HG02623 (cell line): ENCODE data around the gene TMTC4.

Experiments
- ATAC-seq: cut with Tn5 transposase; IDR thresholded peaks from one replicate; pipeline ENCODE4 v1.9.1; 2021; ENCODE audit warnings: moderate library complexity; ENCODE audit not compliant: unreplicated experiment

TMTC4 gene

DNA sequence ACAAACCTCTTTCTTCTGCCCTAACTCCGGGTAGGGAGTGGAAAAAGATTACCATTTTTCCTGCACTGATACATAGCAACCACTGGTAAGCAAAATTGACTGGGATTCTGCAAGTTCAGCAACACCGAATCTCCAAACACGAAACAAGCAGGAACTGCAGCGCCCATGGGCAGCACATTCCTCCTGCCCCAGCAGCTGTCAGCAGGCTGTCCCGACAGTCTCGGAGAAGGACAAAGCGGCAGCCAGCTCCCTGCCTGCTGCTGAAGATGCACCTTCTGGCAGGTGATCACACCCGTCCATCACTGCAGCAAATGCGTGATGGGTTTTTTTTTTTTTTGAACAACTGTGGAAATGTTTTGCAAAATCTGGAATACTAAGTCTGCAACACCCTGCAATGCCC, 6.7 kb downstream of the TMTC4 start:
- ATAC-seq: no peak

GRCh38 chr13:100666124-100666523, 8.5 kb downstream of the TMTC4 start:
- no peak for ATAC-seq

DNA sequence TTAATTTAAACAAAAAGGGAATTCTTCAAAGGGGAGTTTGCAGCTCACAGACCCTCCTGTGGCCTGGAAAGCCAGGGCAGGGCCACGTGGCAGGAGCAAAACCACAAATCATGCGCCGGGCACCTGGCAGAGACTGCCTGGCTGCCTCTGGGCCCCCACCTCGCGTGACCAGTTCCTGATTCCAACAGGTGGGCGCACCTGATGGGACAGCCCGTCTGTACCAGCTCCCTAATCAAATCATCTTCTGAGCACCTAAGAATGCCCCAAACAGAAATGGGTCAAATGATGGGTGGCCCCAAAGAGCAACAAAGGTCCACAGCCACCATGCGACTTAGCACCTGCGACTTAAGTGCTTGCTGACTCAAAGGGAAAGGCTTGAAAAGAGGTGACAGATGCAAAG, 9.2 kb downstream of the TMTC4 start:
- ATAC-seq: no peak

- no peak for ATAC-seq
These were observed 10.3 kb downstream of the TMTC4 start for GRCh38 chr13:100664171-100664900.

GRCh38 chr13:100662468-100663211, 12.0 kb downstream of the TMTC4 start:
- no peak for ATAC-seq

DNA sequence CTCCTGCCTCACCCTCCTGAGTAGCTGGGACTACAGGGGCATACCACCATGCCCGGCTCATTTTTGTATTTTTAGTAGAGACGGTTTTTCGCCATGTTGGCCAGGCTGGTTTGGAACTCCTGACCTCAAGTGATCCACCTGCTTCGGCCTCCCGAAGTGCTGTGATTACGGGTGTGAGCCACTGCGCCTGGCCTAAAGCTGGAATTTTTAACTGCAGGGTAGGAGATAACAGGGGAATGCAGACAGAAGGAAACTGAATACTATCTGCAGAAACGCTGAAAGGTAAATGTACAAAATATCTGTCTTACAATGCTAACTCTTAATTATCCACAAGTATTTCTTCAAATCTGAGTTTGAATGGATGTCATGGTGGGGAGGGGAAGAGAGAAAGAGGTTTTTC, 13.8 kb downstream of the TMTC4 start:
- no peak for ATAC-seq

- ATAC-seq: no peak
These were observed 15.0 kb downstream of the TMTC4 start for GRCh38 chr13:100659578-100659977.

DNA sequence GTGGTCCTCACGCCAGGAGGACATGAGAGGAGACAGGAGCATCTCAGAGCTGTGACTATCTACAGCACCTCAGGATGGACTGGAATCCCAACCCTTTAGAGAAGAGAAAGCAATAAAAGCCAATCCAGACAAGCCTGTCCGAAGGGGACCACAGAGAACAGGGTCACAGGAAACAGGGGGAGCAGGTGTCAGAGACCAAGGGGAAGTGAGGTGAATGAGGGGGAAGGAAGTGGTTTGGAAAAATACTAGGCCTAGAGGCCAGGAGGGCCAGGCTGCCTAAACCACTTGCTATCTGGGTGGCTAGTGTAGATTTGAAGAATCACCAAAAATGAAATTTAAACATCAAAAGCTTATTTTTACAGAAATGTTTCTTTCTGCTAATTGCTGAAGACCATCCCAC, 16.2 kb downstream of the TMTC4 start:
- peak; percentile 72 for ATAC-seq

- no peak for ATAC-seq
These were observed 16.7 kb downstream of the TMTC4 start for GRCh38 chr13:100657881-100658315.

DNA sequence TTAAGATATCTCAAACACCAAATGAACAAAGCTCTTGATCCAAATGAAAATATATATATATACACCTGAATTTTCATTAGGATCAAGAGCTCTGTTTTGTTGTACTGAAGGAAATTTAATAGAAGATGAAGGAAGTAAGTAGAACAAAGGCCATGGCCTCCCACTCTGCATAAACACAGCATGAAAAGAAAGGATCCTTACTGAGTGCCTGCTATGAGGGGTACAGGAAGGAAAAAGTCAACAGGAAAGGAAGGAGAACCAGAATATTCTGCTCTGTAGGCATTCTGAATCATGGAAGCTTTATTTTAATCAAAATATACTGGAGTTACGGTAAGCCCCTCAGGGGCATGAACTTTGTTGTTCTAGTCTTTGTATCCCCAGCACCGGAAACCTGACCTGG, 22.1 kb downstream of the TMTC4 start:
- no peak for ATAC-seq

DNA sequence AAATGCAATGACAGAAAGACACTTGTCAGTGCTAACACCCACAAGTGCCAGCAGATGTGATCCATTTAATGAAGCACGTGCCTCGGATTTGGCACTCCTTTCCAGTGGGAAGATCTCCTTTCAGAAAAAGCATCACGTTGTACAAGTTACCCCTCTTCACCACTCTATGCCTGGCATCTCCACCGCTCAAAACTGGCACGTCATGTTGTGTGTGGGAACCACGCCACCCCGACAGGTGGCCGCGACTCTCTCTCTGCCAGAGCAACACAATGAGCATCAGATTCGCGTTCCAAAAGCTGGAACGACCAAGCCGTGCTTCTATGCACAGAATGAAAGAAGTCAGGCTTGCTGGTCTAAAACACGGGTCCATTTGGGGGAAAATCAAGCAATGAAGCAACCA, 24.3 kb downstream of the TMTC4 start:
- ATAC-seq: no peak

GRCh38 chr13:100648354-100648753, 26.2 kb downstream of the TMTC4 start:
- ATAC-seq: no peak

DNA sequence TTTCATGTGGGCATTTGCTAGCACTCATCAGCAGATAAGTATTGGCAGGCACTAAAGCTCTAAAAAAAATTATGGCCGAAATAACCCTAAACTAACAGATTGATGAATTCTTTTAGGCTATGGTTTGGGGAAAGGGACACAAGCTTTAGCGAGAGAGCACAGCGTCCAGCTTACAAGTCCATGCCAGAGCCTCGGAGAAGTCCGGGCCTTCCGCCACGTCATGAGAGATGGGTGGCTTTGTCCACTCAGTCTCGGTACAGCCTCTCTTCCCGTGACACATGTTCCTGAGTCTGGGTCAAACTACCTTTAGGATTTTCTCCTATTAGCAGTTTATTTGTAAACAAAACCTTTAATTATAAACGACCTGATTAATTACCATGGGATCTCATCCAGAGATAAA, 27.7 kb downstream of the TMTC4 start:
- no peak for ATAC-seq

GRCh38 chr13:100646030-100646673, 28.4 kb downstream of the TMTC4 start:
- ATAC-seq: no peak

GRCh38 chr13:100645382-100645781, 29.2 kb downstream of the TMTC4 start:
- ATAC-seq: no peak

DNA sequence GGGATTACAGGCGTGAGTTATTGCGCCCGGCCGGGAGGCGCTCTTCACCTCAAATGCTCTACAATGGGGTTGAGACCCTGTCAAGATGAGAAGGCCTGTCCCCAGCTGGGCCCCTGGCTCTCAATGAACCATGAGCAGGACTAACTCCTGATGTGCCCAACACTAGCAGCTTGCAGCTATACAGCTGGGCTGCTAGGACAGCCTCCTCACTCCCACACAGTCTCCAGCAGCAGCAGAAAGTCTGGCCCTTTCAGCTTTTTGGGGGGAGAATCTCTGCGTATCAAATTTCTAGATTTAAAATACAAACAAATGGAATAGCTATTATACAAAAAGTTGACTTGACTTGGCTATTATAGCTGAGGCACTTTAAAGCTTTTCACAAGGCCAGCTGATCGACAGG, 30.2 kb downstream of the TMTC4 start:
- no peak for ATAC-seq

- no peak for ATAC-seq
These were observed 36.8 kb downstream of the TMTC4 start for GRCh38 chr13:100637796-100638195.

DNA sequence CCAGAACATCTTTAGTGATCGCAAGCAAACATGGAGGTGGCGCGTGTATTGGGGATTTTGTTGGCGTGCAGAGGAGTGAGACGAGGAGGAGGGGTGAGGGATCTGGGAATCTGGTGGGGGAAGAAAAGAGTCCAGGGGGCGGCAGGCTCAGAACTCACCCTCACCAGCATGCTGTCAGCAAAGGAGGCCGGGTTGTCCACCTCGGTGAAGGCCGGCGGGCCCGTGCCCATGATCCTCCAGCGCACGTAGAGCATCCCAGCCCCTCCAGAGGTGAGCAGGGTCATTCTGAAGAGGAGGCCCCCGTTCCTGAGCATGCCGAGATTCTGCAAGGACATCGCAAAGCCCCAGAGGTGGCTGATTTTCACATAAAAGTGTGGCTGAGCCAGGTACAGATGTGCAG, 37.2 kb downstream of the TMTC4 start:
- ATAC-seq: no peak

DNA sequence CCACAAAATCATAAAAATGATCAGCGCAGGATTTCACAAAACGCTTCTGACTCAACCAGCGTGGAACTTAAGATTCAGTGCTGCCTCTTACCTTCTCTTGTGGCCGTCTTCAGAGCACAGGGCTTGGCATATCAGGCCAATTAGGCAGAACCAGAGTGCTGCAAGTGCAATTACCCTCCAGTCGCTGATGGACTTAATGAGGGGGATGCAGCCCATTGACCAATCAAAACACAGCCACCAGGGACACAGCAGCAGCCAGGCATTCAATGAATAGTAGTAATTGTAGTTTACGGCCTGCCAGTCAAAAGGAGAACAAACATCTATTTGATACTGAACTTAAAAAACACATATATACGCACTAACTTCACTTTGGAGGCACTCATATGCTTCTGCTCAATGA, 38.2 kb downstream of the TMTC4 start:
- no peak for ATAC-seq

DNA sequence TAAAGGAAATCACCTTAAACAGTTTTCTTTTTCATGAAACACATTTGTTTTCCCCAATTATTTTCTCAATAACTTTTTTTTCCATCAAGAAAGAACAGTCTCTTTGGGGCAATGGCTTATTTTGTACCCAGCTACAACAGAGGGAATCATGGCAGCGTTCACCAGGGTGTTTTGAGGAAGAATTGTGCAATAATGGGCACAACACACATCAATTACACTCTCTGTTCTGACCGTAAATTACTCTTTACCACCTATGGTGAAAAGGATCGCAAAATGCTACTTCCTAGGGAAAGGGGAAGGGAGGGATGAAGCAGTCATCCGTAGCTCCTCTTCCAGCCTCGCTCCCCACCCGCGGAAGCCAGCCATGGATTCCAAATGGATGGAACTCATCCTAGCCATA, 38.6 kb downstream of the TMTC4 start:
- no peak for ATAC-seq

DNA sequence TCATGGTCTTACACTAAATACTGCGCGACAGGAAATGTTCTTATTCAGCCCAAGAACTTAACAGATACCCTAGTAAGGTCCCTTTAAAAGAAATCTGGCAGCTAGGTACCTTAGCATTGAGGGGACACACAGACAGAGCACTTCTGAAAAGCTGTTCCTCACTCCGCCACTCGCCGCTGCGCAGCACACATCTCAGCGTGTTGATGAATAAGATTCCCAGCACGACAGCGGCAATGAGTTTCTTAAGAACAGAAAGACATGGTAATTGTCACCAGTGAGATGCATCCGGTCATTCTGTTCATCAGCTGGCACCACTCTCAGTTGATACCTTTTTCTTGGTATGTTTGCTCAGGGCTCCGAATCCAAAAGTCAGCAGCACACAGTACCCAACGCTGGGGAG, 39.9 kb downstream of the TMTC4 start:
- no peak for ATAC-seq

DNA sequence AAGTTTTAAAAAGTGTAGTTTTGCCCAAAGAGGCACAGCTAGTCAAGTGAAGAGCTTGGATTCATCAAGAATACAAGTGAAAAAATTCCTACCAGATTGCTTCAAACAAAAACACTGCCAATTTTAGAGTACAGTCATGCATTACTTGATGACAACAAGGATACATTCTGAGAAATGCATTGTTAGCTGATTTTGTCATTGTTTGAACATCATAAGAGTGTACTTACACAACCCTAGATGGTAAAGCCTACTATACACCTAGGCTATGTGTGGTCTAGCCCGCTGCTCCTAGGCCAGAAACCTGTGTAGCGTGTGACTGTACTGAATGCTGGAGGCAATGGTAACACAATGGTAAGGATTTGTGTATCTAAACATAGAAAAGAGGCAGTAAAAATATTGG, 41.1 kb downstream of the TMTC4 start:
- no peak for ATAC-seq
